SK-N-SH (cell line): ENCODE data around the gene LMNTD2.

Experiments
- CTCF ChIP-seq: fragments of 200-600 bp; sonication (generic); IDR thresholded peaks from 2 replicates; pipeline ENCODE4 v1.6.1; 2017; ENCODE audit warnings: antibody characterized with exemption, mild to moderate bottlenecking, moderate library complexity
- EZH2phosphoT487 ChIP-seq: fragments of 200-600 bp; sonication (generic); IDR thresholded peaks from 2 replicates; pipeline ENCODE4 v1.6.1; 2017; ENCODE audit warnings: low read depth, mixed run types, mild to moderate bottlenecking, antibody characterized with exemption, moderate library complexity, borderline replicate concordance
- POLR2AphosphoS5 ChIP-seq: IDR thresholded peaks from 2 replicates; pipeline ENCODE4 v1.6.1; 2012; ENCODE audit warnings: low read depth, low read length

DNA sequence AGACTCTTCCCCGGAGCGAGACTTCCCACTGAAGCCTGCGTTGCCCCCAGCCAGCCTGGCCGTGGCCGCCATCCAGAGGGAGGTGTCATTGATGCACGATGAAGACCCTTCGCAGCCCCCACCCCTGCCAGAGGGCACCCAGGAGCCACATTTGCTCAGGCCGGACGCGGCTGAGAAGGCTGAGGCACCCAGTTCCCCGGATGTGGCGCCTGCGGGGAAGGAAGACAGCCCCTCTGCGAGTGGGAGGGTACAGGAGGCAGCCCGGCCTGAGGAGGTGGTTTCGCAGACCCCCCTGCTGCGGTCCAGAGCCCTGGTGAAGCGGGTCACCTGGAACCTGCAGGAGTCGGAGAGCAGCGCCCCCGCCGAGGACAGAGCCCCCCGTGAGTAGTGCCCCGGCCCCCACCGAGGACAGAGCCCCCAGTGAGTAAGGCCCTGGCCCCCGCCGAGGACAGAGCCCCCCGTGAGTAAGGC lies 48.8 kb upstream of the LMNTD2 start:
- no peak for TF ChIP-seq EZH2phosphoT487
- TF ChIP-seq CTCF = no peak
- no peak for TF ChIP-seq POLR2AphosphoS5
